Dedifferentiated amniotic fluid mesenchymal stem cell (primary cell): ENCODE data around the gene CCIN.
A peak's percentile ranks its signal among the peaks of the same experiment; 100 is the strongest.

Experiments used
- DNase-seq: peaks from one replicate; pipeline ENCODE4 v3.0.0-alpha.2; 2016; ENCODE audit errors: extremely low spot score

The CCIN gene

GRCh38 chr9:36140086-36141084, 28.8 kb upstream of the CCIN start:
- DNase-seq, result no peak

DNA sequence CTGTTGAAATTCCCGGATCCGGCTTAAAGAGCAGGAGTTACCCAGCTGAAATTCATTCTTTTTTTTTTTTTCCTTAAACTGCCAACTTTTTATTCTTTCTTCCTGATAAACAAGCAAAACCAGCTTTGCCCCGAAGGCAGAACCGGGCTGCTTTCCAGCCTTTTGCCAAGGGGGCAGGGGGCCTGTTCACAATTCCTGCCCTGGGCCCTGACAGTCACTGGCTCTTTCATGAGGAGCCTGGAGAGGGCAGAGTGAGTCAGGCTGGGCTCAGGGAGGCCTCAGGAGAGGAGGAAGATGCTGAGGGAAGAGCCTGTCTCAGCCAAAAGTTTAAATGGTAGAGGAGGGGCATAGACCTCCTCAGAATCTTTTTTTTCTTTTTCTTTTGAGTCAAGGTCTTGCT, 27.9 kb upstream of the CCIN start:
- DNase-seq, result no peak

GRCh38 chr9:36141761-36142160, 27.4 kb upstream of the CCIN start:
- DNase-seq, result no peak

DNA sequence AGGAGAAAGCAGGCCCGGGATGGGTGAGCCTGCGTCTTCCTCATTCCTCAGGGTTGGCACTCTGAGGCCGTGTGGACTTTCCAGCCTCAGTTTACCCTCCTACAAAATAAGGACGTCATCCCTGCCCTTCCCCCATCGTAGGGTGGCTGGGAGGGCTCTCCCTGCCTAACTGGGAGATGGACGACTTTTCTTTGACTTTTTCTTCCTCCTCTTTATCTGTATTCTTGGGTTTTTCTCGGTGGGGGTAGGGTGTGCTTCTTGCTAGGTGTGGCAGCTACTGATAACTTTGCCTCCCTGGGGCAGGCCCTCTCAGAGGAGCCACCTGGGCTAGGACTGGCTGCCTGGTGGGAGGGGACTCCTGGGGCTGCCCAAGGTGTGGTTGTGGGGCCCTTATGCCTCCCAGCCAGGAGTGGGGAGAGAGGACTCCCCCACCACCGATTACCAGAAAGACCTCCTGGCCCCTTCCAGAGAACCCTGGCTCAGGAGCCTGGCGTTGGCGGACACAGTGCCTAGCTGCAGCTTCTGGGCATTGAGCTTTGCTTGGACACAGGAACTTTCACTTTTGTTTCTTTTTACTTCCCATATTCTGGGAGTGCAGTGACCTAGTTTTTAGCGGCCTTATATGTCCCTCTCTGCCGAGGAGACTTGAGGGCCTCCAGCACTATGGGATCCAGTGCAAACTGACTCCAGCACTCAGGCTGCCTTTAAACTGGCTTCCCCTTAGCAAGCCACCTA, 26.5 kb upstream of the CCIN start:
- DNase-seq, result no peak

DNA sequence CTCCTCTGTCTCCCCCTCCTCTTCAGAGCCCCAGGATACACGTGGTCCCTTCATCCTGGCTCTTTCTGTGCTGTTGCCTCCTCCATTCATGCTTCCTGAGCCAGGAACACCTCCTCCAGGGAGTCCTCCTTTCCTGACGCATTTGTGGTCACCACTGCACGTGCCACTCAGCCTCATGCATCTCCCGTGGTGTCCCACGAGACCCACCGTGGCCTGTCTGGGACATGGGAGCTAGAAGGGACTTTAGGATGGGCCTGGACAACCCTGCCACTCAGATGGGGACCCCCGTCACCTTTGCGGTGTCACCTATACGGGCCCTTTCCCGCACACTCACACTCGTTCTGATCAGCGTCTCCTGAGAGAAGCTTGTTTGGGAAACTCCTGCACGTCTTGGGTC, 25.9 kb upstream of the CCIN start:
- DNase-seq, result no peak

DNA sequence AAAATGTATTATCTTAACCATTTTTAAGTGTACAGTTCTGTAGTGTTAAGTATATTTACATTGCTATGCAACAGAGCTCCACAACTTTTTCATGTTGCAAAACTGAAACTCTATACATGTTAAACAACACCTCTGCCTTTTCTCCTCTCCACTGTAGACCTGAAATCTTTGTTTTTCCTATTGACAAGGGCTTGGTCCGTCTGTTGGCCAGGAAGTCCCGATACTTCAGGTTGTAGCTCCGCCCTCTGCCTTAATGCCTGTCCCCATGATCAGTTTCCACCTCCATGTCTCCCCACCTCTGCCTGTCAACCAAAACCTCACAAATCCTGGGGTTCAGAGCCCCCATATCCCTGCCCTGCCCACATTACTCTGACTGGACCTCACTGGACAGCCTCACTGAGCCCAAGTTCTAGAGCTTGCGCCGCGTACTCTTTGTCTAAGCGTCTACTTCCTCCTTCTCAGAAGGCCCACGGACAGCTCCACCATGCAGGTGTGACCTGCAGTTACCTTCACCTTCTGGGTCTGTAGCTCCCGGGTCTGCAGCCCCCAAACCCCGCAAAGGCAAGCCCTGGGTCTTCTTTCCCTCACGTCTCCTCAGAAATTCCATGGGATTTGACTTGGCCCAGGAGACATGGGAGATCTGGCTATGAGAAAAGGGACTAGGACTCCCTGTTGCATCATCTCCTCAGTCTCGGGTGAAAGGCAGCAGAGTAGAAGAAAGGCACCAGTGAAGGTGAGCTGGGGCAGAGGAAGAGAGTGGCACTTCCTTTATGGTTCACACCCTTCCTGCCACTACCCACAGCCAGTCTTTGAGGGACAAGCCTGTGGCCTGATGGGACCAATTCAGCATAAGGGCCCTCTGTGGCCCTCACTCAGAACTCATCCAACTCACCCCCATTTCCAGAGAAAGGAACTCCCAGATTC, 24.6 kb upstream of the CCIN start:
- no peak for DNase-seq

DNA sequence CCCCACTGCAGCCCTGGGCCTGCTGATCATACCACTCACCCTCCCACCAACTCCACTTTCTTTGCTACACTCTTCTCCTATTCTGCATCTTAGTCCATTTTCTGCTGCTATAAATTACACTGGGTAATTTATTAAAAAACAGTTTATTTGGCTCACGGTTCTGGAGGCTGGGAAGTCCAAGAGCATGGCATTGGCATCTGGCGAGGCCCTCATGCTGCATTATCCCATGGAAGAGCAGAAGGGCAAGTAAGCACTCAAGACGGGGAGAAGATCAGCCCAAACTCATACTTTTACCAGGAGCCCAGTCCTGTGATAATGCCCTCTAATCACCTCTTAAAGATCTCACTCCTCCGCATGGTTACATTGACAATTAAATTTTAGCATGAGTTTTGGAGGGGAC, 23.2 kb upstream of the CCIN start:
- no peak for DNase-seq

- DNase-seq, result no peak
These were observed 22.5 kb upstream of the CCIN start for GRCh38 chr9:36146651-36147050.

DNA sequence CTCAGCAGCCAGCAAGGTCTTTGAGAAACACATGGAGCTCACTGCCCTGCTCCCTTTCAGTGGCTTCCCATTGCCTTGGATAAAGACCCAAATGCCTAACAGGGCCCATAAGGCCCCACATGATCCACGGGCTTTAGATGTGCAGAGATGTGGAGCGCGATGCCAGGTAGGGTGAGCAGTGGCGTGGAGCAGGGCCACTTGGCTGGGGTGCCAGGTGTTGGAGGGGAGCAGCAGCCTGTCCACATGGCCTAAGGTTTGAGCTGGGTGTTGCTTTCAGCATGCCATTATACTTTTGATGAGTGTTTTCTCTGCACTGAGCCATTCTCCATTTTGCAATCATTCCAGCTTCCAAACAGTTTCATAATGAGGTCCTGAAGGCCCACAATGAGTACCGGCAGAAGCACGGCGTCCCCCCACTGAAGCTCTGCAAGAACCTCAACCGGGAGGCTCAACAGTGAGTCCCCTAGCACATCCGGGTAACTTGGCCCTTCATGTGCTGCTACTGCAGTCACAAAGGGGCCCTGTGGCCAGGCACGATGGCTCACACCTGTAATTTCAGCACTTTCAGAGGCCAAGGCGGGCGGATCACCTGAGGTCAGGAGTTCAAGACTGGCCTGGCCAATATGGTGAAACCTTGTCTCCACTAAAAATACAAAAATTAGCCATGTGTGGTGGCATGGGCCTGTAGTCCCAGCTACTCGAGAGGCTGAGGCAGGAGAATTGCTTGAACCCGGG, 21.6 kb upstream of the CCIN start:
- no peak for DNase-seq

- DNase-seq, result peak; percentile 88
These were observed 20.7 kb upstream of the CCIN start for GRCh38 chr9:36148311-36149051.

DNA sequence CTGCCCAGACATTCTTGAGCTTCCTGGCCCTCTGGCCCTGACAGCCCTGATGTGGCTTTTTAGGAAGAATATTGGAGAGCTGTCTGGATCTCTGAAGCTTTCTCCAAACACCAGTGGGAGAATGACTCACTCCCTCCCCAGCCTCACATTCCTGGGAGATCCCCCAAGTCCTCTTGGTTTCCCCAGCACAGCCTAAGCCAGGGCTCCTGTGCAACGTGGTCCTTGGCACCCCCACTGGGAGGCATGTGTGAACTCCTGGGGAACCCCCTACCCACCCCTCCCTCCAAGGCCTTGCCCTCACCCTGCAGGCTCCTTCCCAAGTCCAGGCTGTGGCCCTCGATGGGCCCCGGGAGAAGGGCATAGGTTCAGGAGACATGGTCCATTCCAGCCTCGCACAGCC, 20.0 kb upstream of the CCIN start:
- DNase-seq, result no peak

DNA sequence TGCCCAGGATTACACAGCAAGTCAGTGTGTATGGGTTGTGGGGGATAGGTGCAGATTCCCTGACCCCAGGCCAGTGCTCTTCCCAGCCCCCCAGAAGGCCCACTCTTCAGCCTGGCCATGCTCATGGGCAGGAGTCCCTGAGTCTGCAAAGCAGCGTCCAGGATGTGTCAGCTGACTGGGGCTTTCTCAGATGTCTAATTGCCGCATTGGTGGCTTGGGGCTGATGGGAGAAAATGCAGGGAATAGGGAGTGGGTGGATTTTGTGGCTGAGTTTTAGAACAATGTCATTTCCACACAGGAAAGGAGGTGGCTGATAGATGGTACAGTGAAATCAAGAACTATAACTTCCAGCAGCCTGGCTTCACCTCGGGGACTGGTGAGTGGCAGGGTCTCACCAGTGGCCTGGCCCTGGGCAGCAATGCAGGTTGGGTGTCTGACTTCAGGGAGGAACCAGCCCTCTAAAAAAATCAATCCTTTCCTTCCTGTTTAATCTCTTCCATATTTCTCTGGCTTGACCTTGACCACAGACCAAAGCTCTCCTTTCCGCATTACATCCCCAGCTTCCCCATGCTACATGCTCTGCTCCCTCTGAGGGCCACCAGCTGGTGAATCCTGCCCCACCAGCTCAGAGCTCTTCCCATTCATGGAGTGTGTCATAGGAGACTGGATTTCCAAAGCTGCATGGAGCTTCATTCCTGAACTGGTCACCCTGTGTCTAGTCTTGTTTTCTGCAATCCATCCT, 18.4 kb upstream of the CCIN start:
- DNase-seq, result no peak

DNA sequence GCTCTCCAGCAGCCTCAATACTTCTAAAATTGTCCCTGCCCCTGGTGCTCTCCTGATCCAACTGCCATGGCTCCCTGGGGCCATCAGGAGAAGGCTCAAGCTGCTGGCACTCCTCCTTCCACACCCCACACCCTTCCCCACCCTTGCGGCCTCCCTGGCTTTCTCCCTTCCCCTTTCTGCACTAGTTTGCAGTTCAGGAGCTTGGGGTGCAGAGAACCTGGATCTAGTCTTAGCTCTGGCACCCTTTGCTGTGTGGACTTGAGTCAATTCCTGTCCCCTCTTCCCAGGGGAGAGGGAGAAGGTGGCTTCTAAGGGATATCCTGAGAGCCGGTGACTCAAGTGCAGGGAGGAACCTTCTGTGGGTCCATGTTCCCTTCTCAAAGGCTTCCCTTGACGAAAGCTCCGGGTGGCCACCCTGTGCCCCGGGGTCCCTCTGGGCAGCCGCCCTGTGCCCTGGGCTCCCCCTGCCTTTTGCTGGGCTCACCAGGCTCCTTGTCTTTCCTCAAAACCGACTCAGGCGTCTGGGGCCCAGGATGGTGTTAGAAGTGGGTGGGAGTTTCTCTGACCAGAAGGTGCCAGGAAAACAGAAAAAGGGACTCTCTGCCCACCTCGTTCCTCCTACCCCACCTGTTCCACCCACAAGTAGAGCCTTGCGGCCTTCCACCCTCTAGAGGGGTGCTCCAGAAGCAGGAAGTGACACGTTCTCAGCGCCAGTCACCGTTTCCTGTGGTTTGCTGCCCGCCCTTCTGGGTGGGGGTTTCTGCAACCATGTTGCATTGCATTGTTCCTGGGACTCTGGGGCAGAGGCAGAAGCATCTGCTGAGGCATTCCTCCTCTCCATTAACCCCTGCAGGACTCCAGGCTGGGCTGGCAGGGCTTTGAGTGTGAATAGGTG, 17.6 kb upstream of the CCIN start:
- no peak for DNase-seq

- no peak for DNase-seq
These were observed 16.3 kb upstream of the CCIN start for GRCh38 chr9:36152741-36153438.

DNA sequence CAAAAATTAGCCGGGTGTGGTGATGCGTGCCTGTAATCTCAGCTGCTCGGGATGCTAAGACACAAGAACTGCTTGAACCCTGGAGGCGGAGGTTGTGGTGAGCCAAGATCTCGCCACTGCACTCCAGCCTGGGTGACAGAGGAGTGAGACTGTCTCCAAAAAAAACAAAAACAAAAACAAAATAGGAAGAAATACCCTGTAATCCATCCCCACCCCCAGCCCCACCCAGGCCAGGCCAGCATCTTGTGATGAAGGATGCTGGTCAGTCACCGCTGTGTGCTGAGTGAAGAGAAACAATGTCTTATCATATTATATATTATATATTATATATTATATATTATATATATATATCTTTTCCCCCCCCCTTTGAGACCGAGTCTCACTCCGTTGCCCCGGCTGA, 15.4 kb upstream of the CCIN start:
- no peak for DNase-seq

- no peak for DNase-seq
These were observed 14.7 kb upstream of the CCIN start for GRCh38 chr9:36154331-36154952.

- DNase-seq, result no peak
These were observed 13.1 kb upstream of the CCIN start for GRCh38 chr9:36156116-36156515.

DNA sequence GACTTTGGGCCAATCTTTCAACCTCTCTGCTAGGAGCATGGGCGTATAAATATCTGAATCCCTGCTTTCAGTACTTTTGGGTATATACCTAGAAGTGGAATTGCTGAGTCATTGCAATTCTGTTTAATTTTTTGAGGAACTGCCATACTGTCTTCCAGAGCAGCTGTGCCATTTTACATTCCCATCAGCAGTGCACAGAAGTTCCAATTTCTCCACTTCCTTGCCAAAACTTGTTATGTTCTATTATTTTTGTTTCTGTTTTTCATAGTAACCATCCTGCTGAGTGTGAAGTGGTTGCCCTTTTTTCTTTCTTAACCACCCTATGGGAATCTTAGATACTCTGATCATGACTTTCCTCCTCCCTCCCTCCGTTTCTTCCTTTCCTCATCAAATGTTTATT, 11.1 kb upstream of the CCIN start:
- DNase-seq, result no peak
